GM12865 (cell line): ENCODE results near the gene GALNT11.

Experiments used
- DNase-seq: peaks from one replicate; pipeline ENCODE4 v3.0.0; 2010; ENCODE audit warnings: low read depth
- H3K4me3 ChIP-seq: 2 replicates; pipeline ENCODE4 v1.5.1; 2011; ENCODE audit warnings: mild to moderate bottlenecking, low read depth, low read length, control low read depth
- CTCF ChIP-seq: IDR thresholded peaks from 2 replicates; pipeline ENCODE4 v1.5.1; 2011; ENCODE audit warnings: low read length, control low read depth, low read depth, inconsistent platforms; ENCODE audit not compliant: insufficient read depth; ENCODE audit errors: missing control alignments

Gene GALNT11

DNA sequence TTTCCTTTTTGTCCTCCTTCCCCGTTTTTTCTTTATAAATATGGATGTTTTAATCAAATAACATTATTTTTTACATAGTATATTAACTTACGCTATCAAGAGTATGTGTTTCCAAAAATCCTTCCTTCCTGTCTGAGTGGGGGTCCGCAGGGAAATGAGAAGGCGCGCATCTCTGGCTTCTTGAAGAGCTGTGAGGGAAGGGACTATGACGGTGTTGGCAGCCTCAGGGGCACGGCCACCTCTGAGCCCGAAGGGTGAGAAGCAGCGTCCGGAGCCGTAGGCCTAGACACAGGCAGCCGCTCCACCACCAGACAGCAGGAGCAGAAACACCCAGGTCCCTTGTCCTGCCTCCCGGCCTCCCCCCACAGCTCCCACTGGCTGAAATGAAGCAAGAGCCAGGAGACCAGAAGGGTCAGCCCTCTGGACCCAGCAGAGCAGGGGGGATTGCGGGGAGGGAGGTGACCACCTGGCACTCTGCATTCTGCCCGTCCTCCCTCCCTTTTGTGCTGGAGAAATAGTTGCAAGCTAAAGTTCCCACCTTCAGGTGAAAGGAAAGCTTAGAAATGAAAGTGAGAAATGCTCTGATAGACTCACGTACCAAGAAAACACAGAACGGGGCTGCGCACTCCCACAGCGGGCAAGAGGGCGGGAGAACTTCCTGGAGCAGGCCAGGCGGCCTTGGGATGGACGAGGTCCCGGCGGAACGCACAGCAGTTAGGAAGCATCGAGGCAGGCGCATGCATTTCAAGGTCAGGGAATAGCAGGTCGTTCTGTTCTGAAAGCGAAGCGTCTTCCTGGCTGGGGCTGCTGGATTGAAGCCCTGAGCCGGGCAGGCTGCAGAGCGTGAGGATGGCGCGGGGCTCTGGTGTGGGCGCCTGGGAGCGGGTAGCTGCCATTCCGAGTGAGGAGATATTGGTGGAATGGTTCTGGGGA, 105.5 kb downstream of the GALNT11 start:
- H3K4me3 ChIP-seq, result no peak overlapping the region
- no peak for TF ChIP-seq CTCF
- no peak for DNase-seq

- TF ChIP-seq CTCF, result no peak
Observed at GRCh38 chr7:152131981-152132494, 106.6 kb downstream of the GALNT11 start.

GRCh38 chr7:152132812-152133211, 107.3 kb downstream of the GALNT11 start:
- no peak for DNase-seq

More at GRCh38 chr7:152131981-152132494, 106.6 kb downstream of the GALNT11 start:
- H3K4me3 ChIP-seq, result no peak overlapping the region
- no peak for DNase-seq

DNA sequence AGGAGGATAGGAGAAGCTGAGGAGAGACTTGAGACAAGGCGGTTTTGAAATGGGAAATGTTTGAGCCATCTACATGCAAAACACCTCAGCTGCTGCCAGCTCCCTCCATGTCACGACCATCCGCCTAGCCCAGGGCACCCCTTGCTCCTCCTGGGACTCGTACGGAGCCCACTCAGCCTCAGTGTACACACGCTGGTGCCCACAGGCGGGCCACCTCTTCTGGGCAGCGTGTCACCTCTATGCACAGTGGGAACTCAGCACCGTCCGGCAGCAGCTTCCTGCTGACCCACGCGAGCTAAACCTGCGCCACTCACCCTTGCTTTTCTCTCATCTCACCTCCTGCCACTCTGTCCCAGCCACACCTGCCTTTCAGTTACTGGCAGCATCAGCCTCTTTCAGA, 108.3 kb downstream of the GALNT11 start:
- DNase-seq, result no peak
- no peak overlapping the region for H3K4me3 ChIP-seq
- TF ChIP-seq CTCF, result no peak

More at GRCh38 chr7:152132812-152133211, 107.3 kb downstream of the GALNT11 start:
- H3K4me3 ChIP-seq, result no peak overlapping the region
- no peak for TF ChIP-seq CTCF

GRCh38 chr7:152136686-152137085, 111.2 kb downstream of the GALNT11 start:
- DNase-seq, result no peak
- no peak for TF ChIP-seq CTCF
- H3K4me3 ChIP-seq, result no peak overlapping the region

DNA sequence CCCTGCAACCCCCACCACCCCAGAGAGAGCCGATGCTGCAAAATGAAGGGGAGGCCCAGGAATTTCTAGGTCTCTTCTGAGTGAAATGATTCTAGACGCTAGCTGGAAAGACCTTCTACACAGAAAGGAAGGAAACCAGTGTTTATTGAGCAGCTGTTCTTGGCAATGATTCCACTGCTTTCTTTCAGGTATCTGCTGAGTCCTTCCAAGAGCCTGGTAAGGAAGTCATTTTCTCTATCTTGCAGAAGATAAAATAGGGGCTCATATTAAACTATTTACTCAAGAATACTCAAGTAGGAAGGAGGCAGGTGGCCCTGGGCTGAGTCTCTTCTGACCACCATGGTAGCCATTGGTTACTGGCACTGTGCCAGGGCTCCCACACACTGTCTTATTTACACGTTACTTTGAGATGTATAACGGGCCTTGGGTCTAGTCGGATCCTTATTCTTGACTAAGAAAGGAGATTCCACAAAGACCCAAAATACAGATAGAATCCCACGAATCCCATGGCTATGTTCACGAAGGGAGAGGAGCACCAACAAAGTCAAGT, 112.1 kb downstream of the GALNT11 start:
- H3K4me3 ChIP-seq, result no peak overlapping the region
- no peak for DNase-seq
- TF ChIP-seq CTCF, result no peak
